Hepatocyte (in vitro differentiated cells): Measurements from ENCODE around the gene ARMH3.

ENCODE experiments used
- EZH2phosphoT487 ChIP-seq: fragments of 200-600 bp; sonication (generic); IDR thresholded peaks from one replicate; pipeline ENCODE4 v1.6.1; 2018; ENCODE audit warnings: antibody characterized with exemption, mild to moderate bottlenecking, low read depth, moderate library complexity; ENCODE audit not compliant: unreplicated experiment, severe bottlenecking
- TF ChIP-seq, protein P1 (sequence below): fragments of 200-600 bp; sonication (generic); IDR thresholded peaks from 2 replicates; pipeline ENCODE4 v1.5.1; 2016; ENCODE audit warnings: antibody characterized with exemption, mild to moderate bottlenecking; ENCODE audit not compliant: poor library complexity

DNA sequence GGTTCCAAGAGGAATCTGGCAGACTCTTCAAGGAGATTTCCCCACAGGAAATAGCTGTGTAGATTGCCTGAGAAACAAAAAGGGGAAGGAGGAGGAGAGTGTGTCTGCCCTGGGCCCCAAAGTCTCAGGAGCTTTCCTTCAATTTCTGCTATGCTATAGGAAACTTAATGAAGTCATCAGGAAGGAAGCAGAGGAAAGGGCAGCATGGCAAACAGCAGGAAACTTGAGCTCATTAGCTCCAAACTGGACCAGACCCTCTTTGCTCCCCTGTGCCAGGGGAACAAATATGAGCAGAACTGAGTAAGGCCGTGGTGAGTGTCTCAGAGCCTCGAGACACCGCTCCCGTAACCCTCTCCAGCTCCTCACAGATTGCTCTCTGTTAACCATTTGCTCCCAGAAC lies 207.6 kb downstream of the ARMH3 start:
- TF ChIP-seq EZH2phosphoT487 = no peak
- TF ChIP-seq, protein P1, sequence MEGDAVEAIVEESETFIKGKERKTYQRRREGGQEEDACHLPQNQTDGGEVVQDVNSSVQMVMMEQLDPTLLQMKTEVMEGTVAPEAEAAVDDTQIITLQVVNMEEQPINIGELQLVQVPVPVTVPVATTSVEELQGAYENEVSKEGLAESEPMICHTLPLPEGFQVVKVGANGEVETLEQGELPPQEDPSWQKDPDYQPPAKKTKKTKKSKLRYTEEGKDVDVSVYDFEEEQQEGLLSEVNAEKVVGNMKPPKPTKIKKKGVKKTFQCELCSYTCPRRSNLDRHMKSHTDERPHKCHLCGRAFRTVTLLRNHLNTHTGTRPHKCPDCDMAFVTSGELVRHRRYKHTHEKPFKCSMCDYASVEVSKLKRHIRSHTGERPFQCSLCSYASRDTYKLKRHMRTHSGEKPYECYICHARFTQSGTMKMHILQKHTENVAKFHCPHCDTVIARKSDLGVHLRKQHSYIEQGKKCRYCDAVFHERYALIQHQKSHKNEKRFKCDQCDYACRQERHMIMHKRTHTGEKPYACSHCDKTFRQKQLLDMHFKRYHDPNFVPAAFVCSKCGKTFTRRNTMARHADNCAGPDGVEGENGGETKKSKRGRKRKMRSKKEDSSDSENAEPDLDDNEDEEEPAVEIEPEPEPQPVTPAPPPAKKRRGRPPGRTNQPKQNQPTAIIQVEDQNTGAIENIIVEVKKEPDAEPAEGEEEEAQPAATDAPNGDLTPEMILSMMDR = no peak
